ENCODE measurements around the gene KCNG3.

Gene KCNG3

DNA sequence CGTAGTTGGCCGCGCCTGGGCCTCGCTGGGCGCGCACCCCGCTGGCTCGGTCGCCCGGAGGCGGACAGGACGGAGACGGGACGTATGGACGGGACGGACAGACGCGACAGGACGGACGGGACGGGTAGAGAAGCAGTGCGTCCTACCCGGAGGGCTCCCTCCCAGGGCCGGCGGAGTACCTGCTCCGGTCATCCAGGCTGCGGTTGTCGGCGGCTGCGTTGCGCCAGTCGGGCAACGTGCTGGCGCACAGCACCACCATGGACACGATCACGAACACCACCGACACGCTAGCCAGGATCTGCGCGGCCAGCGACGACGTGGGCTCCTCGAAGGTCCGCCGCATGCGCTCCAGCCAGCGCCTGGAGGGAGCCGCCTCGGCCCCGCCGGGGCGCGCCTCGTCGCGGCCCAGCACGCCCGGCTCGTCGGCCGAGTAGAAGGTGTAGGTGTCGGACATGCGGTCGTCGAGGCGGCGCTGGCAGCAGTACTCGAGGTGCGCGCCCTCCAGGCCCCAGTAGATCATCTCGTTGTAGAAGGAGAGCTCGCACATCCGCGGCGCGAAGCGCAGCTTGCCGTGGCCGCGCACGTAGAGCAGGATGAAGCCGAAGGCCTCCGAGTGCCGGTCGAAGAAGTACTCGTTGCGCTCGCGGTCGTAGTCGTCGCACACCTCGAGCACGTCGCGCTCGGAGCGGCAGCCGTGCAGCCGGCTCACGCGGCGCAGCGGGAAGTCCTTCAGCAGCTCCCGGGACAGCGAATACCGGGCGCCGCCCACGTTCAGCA, 903 bp downstream of the KCNG3 start:
- in situ Hi-C loops (cut with MboI; ENCODE audit: low sequenced_read_pairs) = no loop called here

DNA sequence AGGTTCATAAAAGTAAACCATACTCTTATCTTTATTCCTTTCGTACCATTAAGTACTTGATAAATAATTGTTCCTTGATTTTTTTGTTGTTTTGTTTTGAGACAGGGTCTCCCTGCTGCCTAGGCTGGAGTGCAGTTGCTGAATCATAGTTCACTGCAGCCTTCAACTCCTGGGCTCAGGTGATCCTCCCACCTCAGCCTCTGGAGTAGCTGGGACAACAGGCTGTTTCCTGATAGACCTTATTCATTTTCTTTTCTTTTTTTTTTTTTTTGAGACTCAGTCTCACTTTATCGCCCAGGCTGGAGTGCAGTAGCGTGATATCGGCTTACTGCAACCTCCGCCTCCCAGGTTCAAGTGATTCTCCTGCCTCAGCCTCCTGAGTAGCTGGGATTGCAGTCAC, 5.5 kb downstream of the KCNG3 start:
- in situ Hi-C loops (cut with MboI; ENCODE audit: low sequenced_read_pairs) = no loop called here

DNA sequence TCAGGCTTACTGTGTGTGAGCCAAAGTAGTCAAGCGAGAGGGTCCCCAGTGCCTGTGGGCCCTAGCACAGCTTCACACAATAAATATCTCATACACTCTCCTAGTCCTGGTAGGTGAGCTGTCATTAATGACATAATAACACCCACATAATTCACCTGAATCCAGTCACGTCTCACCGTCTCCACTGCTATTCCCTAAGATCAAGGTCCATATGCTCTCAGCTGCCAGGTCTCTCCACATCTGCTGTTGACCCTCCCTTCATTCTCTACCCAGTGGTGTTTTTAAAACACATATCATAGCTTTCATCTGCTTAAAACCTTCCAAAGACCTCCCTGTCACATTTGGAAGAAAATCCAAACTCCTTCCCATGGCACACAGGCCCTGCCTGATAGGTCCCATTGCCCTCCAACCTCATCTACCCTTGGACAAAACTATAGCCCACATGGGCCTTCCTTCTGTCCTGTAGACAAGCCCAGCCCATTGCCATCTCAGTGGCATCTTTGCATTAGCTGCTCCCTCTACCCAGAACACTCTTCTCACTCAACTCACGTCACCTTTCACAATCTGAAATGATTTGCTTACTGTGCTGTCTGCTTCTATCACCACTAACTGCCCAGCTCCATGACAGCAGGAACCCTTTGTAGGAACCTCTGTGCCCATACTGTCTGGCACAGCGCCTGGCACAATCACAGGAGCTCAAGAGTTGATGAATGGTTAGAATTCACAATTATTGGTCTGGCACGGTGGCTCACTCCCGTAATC, 7.5 kb downstream of the KCNG3 start:
- in situ Hi-C loops (cut with MboI; ENCODE audit: low sequenced_read_pairs) = no loop called here

DNA sequence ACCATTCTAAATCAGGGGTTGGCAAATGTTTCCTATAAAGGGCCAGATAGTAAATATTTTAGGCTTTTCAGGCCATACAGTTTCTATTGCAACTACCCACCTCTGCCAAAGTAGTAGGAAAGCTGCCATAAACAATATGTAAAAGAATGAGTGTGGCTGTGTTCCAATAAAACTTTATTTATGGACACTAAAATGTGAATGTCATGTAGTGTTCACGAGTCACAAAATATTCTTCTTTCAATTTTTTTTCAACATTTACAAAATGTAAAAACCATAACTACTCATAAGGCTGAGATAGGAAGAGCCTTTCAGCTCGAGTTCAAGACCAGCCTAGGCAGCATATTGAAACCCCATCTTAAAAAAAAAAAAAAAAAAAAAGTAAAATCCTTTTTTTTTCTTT, 13.4 kb downstream of the KCNG3 start:
- in situ Hi-C loops (cut with MboI; ENCODE audit: low sequenced_read_pairs) = no loop called here

DNA sequence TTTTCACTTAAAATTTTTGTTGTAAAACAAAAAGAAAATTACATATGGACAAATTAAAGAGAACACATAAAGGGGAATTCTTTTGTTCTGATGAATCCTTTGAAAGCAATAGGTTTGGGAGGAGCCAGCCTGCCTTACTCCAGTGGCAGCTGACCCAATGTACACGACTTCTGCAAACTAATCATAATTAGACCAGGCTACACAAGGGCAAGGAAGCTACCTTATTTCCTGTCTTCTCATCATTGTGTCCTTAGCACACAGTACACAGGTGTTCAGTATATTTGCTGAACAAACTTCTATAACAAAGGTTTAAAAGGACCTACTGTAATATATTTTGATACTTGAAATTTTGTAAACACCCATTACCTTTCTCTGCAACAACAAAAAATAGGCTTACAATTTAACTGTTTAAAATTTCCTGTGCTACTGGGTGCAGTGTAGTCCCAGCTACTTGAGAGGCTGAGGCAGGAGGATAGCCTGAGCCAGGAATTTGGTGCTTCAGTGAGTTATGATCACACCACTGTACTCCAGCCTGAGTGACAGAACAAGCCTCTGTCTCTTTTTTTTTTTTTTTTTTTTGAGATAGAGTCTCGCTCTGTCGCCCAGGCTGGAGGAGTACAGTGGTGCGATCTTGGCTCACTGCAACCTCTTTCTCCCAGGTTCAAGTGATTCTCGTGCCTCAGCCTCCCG, 18.9 kb downstream of the KCNG3 start:
- in situ Hi-C loops (cut with MboI; ENCODE audit: low sequenced_read_pairs) = no loop called here

DNA sequence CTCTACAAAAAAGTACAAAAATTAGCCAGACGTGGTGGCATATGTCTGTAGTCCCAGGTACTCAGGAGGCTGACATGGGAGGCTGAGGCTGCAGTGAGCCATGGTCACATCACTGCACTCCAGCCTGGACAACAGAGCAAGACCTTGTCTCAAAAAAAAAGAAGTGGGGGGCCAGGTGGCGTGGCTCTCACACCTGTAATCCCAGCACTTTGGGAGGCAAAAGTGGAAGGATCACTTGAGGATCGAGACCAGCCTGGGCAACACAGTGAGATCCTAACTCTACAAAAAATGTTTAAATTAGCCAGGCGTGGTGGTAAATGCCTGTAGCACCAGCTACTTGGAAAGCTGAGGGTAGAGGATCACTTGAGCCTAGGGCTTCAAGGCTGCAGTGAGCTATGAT, 23.1 kb downstream of the KCNG3 start:
- in situ Hi-C loops (cut with MboI; ENCODE audit: low sequenced_read_pairs) = no loop called here

DNA sequence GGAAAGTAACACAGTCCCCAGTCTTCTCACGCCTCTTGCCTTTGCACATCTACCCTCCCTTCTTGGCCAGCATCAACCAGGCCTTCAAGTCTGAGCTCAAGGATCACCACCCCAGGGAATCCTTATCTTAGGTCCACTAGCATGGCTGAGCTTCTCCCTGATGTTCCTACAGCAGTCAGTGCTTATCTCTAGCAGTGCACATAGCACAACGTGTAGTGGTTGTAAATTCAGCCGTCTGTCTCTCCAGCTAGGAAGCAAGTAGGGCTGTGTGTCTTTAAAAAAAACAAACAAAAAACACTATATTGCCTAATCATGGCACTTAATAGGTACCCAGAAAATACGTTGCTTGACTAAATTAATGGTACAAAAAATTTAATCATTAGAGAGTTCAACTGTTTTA, 29.2 kb downstream of the KCNG3 start:
- in situ Hi-C loops (cut with MboI; ENCODE audit: low sequenced_read_pairs) = no loop called here

DNA sequence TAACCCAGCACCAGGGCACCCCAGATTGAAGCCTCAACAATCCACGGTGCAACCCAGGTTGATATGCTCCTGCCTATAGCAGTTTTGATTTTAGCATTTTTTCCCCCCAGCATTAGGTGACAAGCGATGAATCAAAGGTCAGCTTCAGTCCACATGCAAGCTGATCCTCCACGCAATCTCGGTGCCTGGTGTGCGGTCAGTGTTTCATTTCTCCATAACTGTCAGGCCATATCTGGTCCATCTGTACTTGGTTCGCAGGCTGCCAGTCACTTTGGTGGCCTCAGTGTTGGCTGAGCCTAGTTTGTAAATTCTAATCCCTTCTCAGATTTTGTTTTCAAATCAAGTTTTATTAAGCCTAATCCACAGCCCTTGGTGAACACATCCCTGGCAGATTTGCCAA, 30.2 kb downstream of the KCNG3 start:
- in situ Hi-C loops (cut with MboI; ENCODE audit: low sequenced_read_pairs) = no loop called here

DNA sequence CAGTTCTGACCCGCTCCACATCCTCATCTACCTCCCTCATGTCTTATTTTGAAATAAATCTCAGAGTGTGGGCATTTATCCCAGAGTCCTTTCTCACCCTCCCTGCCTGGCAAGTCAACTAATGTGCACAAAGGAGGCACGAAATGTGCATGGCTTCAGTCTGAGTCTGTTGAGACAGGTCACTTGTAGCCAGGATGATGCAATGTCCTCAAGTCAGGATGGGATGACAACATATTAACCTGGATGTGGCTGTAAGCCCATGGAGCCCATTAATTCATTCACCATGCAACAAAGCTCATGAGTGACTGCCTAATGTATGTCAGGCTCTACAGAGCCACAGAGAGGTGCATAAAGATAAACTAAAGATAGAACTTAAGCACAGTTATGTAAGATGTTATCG, 34.5 kb downstream of the KCNG3 start:
- in situ Hi-C loops (cut with MboI; ENCODE audit: low sequenced_read_pairs) = no loop called here

DNA sequence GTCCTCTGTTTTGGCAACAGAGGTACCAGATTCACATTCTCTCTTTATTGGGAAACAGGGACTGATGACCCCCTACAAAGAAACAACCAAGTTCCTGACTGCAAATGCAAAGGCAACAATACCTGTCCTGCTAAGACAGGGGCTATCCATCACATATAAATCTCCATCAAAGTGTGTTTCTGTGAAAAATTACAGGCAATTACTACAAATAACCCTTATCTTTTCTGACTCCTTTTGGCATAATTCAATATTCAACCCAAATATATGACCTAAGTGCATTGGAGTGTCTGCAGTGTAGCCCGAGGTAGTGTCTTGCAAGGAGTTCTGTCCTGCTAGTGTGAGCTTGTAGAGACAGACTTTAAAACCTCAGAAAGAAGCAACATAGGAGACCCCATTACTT, 35.4 kb downstream of the KCNG3 start:
- in situ Hi-C loops (cut with MboI; ENCODE audit: low sequenced_read_pairs) = no loop called here

DNA sequence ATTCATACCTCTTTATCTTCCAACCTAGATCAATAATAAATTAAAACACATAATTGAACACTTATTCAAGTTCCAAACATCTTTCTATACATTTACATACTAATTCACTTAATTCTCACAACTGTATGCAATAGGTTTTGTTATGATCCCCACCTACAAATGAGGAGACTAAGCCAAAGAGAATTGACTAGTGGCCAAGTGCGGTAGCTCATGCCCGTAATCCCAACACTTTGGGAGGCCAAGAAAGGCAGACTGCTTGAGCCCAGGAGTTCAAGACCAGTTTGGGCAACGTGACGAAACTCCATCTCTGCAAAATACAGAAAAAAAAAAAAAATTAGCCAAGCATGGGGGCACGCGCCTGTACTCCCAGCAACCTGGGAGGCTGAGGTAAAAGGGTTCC, 36.8 kb downstream of the KCNG3 start:
- in situ Hi-C loops (cut with MboI; ENCODE audit: low sequenced_read_pairs) = no loop called here

DNA sequence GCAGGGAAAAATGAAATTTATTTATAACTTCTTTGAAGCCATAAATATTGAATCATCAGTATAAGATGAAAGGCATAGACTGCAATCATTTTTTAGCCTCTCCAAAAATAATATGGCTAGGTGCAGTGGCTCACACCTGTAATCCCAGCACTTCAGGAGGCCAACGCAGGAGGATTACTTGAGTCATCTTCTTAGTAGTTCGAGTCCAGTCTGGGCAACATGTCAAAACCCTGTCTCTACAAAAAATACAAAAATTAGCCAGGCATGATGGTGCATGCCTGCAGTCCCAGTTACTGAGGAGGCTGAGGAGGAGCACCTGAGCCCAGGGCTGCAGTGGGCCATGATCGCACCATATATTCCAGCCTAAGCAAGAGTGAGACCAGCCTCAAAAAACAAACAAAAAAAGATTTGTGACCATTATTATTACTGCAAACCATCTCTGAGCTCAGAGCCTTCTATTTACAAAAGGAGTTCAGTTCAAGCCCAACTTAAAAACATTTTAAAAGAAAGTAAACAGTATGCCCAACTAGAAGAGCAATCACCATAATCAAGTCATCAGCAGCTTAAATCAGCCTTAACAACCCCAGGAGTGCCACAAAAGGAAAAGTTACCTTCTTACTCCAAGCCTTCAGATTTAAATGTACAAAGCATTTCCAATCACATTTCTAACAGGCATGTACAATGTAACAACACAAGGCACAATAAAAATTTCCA, 37.5 kb downstream of the KCNG3 start:
- in situ Hi-C loops (cut with MboI; ENCODE audit: low sequenced_read_pairs) = no loop called here

DNA sequence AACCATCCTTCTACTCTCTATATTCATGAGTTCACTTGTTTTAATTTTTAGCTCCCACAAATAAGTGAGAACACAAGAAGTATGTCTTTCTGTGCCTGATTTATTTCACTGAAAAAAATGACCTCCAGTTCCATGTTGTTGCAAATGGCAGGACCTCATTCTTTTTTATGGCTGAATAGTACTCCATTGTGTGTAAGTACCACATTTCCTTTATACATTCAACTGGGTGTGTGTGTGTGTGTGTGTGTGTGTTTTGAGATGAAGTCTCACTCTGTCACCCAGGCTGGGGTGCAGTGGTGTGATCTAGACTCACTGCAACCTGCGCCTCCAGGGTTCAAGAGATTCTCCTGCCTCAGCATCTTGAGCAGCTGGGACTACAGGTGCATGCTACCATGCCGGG, 41.2 kb downstream of the KCNG3 start:
- in situ Hi-C loops (cut with MboI; ENCODE audit: low sequenced_read_pairs) = no loop called here

DNA sequence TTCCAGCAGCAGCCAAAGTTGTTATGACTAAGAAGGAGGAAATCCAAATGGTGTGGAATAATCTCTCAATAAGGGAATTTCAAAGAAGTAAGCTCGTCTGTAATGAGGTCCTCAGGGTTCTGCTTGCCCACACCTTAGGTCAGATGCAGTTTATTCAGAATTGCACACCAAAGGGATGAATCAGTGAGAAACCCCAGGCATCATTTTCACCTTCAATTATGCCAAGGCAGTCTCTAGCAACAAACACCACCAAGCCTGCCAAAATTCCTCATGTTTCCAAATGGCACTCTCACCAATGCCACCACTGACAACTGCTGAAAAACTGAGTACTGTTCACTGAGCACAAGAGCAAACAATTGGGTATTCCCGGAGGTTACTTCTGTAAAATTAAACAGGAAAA, 43.6 kb downstream of the KCNG3 start:
- in situ Hi-C loops (cut with MboI; ENCODE audit: low sequenced_read_pairs) = no loop called here

DNA sequence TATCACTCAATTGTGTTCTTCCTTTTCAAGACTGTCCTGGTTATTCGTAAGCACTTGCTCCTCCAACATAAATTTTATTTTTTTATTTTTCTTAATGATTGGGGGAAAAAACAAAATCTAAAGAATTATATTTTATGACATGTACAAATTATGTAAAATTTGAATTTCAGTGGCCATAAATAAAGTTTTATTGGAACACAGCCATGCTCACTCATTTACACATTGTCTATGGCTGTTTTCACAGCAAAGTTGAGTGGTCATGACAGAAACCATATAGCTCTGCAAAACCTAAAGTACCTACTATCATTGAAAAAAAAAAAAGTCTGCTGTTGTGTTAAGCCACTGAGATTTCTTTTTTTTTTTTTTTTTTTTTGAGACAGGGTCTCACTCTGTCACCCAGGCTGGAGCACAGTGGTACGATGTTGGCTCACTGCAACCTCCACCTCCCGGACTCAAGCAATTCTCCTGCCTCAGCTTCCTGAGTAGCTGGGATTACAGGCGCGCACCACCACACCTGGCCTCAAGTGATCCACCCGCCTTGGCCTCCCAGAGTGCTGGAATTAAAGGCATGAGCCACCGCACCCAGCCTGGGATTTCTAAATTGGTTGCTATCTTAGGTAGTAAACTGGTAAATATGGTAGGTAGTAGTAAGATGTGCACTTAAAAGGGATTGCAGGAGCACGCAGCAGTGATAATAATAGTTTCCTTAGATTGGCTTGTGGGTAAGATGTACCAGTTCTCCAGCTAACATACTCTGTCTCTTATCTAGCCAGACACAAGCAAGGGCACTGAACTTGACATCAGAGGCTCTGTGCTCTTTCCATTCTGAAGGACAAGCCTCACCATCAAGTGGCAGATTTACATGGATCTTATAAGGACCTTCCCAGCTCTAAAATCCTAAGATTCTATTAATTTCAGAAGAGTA, 44.4 kb downstream of the KCNG3 start:
- in situ Hi-C loops (cut with MboI; ENCODE audit: low sequenced_read_pairs) = no loop called here

DNA sequence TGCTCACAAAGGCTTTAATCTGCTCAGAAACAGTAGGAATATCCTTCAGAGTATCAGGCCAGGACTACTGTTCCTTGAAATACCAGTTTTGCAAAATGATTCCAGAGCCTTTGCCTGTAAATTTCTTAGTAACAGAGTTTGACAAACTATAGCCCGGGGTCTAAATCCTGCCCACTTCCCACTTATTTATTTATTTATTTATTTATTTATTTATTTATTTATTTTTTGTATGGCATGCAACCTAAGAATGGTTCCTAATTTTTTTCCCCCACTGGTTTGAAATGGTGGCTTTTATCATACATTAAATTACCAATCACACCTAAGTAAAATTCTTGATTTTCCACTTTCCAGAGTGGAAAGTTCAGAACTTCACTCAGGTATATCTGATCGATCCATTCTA, 45.6 kb downstream of the KCNG3 start:
- in situ Hi-C loops (cut with MboI; ENCODE audit: low sequenced_read_pairs) = no loop called here

DNA sequence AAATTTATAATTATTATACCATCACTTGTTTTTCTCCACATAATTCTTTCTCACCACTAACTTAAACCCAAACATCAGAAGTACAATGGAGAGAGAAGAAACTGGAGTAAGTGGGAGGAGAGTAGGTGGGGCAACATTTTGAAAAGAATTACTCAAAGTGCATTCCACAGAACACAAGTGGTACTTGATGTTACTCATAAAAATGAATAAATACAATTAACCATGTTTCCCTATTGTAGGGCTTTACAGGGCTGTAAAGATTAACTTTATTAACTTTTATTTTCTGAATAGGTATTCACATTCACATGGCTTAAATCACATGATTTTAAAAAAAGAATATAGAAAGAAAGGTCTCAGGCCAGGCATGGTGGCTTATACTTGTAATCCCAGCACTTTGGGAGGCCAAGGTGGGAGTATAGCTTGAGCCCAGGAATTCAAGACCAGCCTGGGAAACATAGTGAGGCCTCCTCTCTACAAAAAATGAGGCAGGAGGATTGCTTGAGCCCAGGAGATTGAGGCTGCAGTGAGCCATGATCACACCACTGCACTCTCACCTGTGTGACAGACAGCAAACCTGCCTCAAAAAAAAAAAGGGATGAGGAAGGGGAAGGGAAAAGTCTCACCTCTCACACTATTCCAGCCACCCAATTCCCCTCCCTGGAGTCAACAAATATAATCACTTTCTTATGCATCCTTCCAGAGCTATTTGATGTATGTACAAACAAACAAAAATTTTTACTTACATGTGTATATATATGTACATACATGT, 47.1 kb downstream of the KCNG3 start:
- in situ Hi-C loops (cut with MboI; ENCODE audit: low sequenced_read_pairs) = no loop called here

DNA sequence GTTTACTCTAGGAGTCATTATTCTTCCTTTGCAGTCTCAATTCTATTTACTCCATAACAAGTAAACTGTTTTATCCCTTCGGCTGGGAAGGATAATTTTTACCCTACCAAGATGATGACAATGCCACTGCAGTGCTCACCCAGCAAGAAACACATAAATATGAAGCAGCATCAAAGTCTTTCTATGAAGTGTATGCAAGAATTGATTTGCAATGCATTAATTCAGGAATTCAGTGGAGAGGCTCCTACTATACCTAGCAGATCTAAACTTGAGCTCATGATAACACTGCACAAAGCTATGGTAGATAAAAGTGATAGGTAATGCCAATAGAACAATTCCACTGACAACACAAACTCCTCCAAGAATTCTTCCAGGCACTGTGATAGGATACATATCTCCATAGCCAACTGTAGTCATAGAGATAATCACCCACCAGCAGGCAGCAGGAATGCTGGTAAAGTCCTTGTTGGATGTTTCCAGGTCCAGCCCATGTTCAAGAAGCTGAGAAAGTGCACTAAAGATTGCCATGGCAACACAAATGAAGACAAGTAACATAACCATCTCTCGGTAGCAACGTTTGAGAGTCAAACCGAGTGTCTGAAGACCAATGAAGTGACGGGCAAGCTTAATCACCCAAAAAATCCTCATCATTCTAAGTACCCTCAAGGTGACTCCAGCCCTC, 49.9 kb downstream of the KCNG3 start:
- in situ Hi-C loops (cut with MboI; ENCODE audit: low sequenced_read_pairs) = no loop called here

DNA sequence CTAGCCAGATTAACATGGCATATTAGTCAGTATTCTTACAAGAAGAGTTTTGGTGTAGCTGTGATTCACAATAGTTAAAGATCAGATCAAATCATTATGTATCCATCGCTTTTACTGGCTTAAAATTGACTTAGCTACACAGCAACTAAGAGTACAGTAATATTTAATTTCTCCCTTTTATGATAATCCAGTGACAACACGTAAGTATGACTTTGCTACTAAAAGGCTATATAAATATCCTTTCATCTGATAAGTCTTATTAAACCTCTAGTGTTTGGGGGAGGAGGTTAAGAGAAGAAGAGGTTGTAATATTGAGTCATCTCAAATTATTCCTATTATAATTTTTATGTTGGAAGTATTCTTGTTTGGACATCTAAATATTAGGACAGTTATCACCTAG, 51.0 kb downstream of the KCNG3 start:
- in situ Hi-C loops (cut with MboI; ENCODE audit: low sequenced_read_pairs) = no loop called here
